SU-DHL-6 (cell line): ENCODE measurements around the gene THBS2.

Source experiments
- H2AFZ ChIP-seq: fragments of 200-600 bp; sonication (generic); 2 replicates; pipeline ENCODE4 v1.6.1; 2014; ENCODE audit warnings: low read depth, mild to moderate bottlenecking, moderate library complexity, mixed read lengths, antibody characterized with exemption, low read length; ENCODE audit not compliant: severe bottlenecking
- H3F3A ChIP-seq: fragments of 200-600 bp; shearing (Covaris generic); 2 replicates; pipeline ENCODE4 v1.6.0; 2016; ENCODE audit warnings: antibody characterized with exemption, mild to moderate bottlenecking; ENCODE audit not compliant: insufficient read depth
- H3K27ac ChIP-seq: fragments of 200-600 bp; sonication (generic); 2 replicates; pipeline ENCODE4 v1.5.1; 2016; ENCODE audit warnings: low read depth, mild to moderate bottlenecking, low read length, moderate library complexity, mixed read lengths
- H3K27me3 ChIP-seq: fragments of 200-600 bp; sonication (generic), shearing (Covaris generic); 2 replicates; pipeline ENCODE4 v1.6.0; 2014; ENCODE audit warnings: mild to moderate bottlenecking, low read length
- H3K36me3 ChIP-seq: fragments of 200-600 bp; sonication (generic); 2 replicates; pipeline ENCODE4 v1.6.1; 2014; ENCODE audit warnings: mild to moderate bottlenecking, low read length, mixed read lengths
- H3K4me2 ChIP-seq: fragments of 300-600, 200-600 bp; shearing (Covaris generic), sonication (generic); 2 replicates; pipeline ENCODE4 v1.6.0; 2014; ENCODE audit warnings: low read length, low read depth, mild to moderate bottlenecking; ENCODE audit not compliant: poor library complexity, severe bottlenecking
- H3K4me3 ChIP-seq: fragments of 200-600 bp; sonication (generic); 2 replicates; pipeline ENCODE4 v1.5.1; 2014; ENCODE audit warnings: antibody characterized with exemption, low read length, mild to moderate bottlenecking, mixed read lengths; ENCODE audit not compliant: insufficient read depth, poor library complexity, severe bottlenecking
- H3K79me2 ChIP-seq: fragments of 200-600 bp; sonication (generic); 2 replicates; pipeline ENCODE4 v1.6.1; 2014; ENCODE audit warnings: mild to moderate bottlenecking, low read length, moderate library complexity; ENCODE audit not compliant: insufficient read depth
- H3K9ac ChIP-seq: fragments of 200-600 bp; sonication (generic); 2 replicates; pipeline ENCODE4 v1.7.0; 2014; ENCODE audit warnings: mild to moderate bottlenecking, low read length
- H3K9me2 ChIP-seq: fragments of 200-600 bp; sonication (generic); replicated peaks from 2 replicates; pipeline ENCODE4 v1.6.1; 2014; ENCODE audit warnings: low read length; ENCODE audit not compliant: insufficient read depth
- H3K9me3 ChIP-seq: fragments of 200-600 bp; sonication (generic); 2 replicates; pipeline ENCODE4 v1.6.1; 2014; ENCODE audit warnings: low read length, mixed read lengths; ENCODE audit not compliant: insufficient read depth
- H4K20me1 ChIP-seq: fragments of 200-600 bp; sonication (generic); 2 replicates; pipeline ENCODE4 v1.6.1; 2014; ENCODE audit warnings: low read depth, mild to moderate bottlenecking, antibody characterized with exemption, low read length, moderate library complexity, mixed read lengths
- EZH2phosphoT487 ChIP-seq: fragments of 200-600 bp; sonication (generic), shearing (Covaris generic); conservative IDR thresholded peaks from 2 replicates; pipeline ENCODE4 v1.6.1; 2018; ENCODE audit warnings: mild to moderate bottlenecking, antibody characterized with exemption, low read length, moderate library complexity, mixed read lengths
- TF ChIP-seq, protein P1 (sequence below): fragments of 200-600 bp; sonication (generic); IDR thresholded peaks from one replicate; pipeline ENCODE4 v1.5.1; 2017; ENCODE audit warnings: antibody characterized with exemption, mild to moderate bottlenecking, low read length, moderate library complexity; ENCODE audit not compliant: insufficient read depth, poor library complexity, severe bottlenecking

THBS2 gene

DNA sequence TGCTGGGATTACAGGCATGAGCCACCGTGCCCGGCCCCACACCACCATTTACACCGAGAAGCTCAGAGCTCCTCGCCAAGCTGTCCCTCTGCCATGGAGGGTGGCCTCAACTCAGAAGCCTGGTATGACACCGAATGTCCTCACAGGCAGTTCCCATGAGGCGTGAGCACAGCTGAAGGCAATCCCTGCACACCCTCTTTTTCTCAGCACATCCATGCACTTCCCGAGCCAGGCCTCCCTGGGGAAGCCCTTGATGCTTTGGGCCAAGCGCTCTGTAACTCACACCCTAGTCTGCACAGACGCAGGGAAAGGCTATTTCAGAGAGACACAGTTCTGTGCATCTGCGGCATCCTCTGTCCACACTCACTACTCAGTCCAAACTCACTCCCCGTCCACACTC, 18.4 kb downstream of the THBS2 start:
- no peaks in the 10 kb centered on the region for H3K36me3 ChIP-seq
- no peak overlapping the region for H3K9ac ChIP-seq
- H3K79me2 ChIP-seq: no peaks in the 10 kb centered on the region
- H3K9me2 ChIP-seq: no peaks in the 10 kb centered on the region
- H3K27ac ChIP-seq: no peak overlapping the region
- no peaks in the 10 kb centered on the region for H3F3A ChIP-seq
- no peak overlapping the region for H3K4me2 ChIP-seq
- peaks cover 5% of the 10 kb centered on the region; the same call in 1 of the 2 replicates for H3K9me3 ChIP-seq
- no peaks in the 10 kb centered on the region for H3K27me3 ChIP-seq
- no peaks in the 10 kb centered on the region for H4K20me1 ChIP-seq
- H3K4me3 ChIP-seq: no peak overlapping the region
- TF ChIP-seq, protein P1, sequence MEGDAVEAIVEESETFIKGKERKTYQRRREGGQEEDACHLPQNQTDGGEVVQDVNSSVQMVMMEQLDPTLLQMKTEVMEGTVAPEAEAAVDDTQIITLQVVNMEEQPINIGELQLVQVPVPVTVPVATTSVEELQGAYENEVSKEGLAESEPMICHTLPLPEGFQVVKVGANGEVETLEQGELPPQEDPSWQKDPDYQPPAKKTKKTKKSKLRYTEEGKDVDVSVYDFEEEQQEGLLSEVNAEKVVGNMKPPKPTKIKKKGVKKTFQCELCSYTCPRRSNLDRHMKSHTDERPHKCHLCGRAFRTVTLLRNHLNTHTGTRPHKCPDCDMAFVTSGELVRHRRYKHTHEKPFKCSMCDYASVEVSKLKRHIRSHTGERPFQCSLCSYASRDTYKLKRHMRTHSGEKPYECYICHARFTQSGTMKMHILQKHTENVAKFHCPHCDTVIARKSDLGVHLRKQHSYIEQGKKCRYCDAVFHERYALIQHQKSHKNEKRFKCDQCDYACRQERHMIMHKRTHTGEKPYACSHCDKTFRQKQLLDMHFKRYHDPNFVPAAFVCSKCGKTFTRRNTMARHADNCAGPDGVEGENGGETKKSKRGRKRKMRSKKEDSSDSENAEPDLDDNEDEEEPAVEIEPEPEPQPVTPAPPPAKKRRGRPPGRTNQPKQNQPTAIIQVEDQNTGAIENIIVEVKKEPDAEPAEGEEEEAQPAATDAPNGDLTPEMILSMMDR: no peak
- TF ChIP-seq EZH2phosphoT487: no peak
- no peak overlapping the region for H2AFZ ChIP-seq

DNA sequence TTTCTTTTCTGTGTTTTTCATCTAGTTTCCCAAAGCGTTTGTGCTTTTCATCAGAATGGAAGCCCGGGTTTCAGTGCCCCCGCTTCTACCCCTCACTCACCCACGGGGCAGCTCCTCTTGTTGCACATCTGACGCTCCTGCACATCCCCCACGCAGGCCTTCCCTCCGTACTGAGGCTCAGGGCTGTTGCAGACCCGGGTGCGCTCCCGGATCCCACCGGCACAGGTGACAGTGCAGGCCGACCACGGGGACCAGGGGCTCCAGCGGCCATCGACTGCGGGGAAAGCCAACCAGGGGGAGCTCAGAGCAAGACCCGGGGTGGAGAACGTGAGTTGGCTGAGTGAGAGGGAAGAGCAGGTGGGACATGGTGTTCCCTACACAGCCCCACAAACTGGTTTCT, 19.0 kb downstream of the THBS2 start:
- Histone ChIP-seq H4K20me1 (no peaks in the 10 kb centered on the region), H3K4me3 (no peak overlapping the region), H3F3A (no peaks in the 10 kb centered on the region), H3K9me2 (no peaks in the 10 kb centered on the region), H3K27me3 (no peaks in the 10 kb centered on the region), H3K36me3 (no peaks in the 10 kb centered on the region), H3K9ac (no peak overlapping the region), H3K79me2 (no peaks in the 10 kb centered on the region), H3K27ac (no peak overlapping the region), H3K9me3 (peaks cover 5% of the 10 kb centered on the region; the same call in 1 of the 2 replicates), H2AFZ (no peak overlapping the region), H3K4me2 (no peak overlapping the region)
- no peak for TF ChIP-seq EZH2phosphoT487
- TF ChIP-seq, protein P1: no peak

DNA sequence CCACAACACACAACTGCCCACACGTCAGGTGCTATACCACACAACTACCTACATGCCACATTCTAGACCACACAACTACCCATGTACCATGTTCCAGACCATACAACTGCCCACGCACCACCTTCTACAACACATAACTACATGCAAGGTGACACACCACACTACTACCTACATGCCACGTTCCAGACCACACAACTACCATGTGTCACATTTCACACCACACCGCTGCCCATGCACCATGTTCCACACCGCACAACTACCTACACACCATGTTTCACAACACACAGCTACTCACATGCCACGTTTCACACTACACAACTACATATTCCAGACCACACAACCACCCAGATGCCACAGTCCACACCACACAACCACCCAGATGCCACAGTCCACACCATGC, 19.8 kb downstream of the THBS2 start:
- Histone ChIP-seq H3K9me3 (peaks cover 5% of the 10 kb centered on the region; the same call in 1 of the 2 replicates), H3K27ac (no peak overlapping the region), H4K20me1 (no peaks in the 10 kb centered on the region), H3K9ac (no peak overlapping the region), H3K79me2 (no peaks in the 10 kb centered on the region), H3K4me2 (no peak overlapping the region), H3F3A (no peaks in the 10 kb centered on the region), H3K36me3 (no peaks in the 10 kb centered on the region), H3K4me3 (no peak overlapping the region), H3K9me2 (no peaks in the 10 kb centered on the region), H3K27me3 (no peaks in the 10 kb centered on the region), H2AFZ (no peak overlapping the region)
- no peak for TF ChIP-seq EZH2phosphoT487
- TF ChIP-seq, protein P1: no peak
